Uterus (tissue), 4 donors: ENCODE measurements around the gene HNRNPUL2. TPM values are rescaled to one million over a fixed set of nuclear protein-coding genes. Genes with fewer than 3 reads are reported as not detected.
"Not testable (repeated sequence)": the region's sequence is repeated elsewhere in the genome, so short reads cannot be mapped to it uniquely, and the experiment has no call there.

Source experiments
- DNase-seq, 2 donors: peaks; one replicate each; pipeline ENCODE4 v3.0.0-alpha.2; 2019 to 2020
- H3K27ac ChIP-seq, 2 donors: fragments of 200-600 bp; sonication (generic); 1 replicate in 1 of 2; 2 replicates in 1 of 2; pipeline ENCODE4 v1.5.1; 2016 to 2018
- H3K27me3 ChIP-seq, 2 donors: fragments of 200-600 bp; sonication (generic); one replicate each; pipeline ENCODE4 v1.5.1; 2018 to 2019; ENCODE audit warnings: control low read depth in 1 of 2
- H3K36me3 ChIP-seq, 2 donors: fragments of 200-600 bp; sonication (generic); one replicate each; pipeline ENCODE4 v1.5.1; 2019; ENCODE audit warnings: control low read depth in 1 of 2
- H3K4me1 ChIP-seq, 2 donors: fragments of 200-600 bp; sonication (generic); one replicate each; pipeline ENCODE4 v1.5.1; 2018 to 2019; ENCODE audit warnings: control low read depth in 1 of 2
- H3K4me3 ChIP-seq, 2 donors: fragments of 200-600 bp; sonication (generic); 1 replicate in 1 of 2; 2 replicates in 1 of 2; pipeline ENCODE4 v1.5.1; 2018 to 2019; ENCODE audit warnings: mild to moderate bottlenecking in 1 of 2
- H3K9me3 ChIP-seq, 2 donors: fragments of 200-600 bp; sonication (generic); one replicate each; pipeline ENCODE4 v1.5.1; 2019; ENCODE audit warnings: control low read depth in 1 of 2
- CTCF ChIP-seq, 4 experiments: fragments of 200-600 bp in 2 of 4; fragments of 450-650 bp in 2 of 4; sonication (generic) in 2 of 4; IDR thresholded peaks; one replicate each; pipeline ENCODE4 v1.5.1; 2016 to 2019; ENCODE audit warnings: antibody characterized with exemption in 4 of 4, mild to moderate bottlenecking in 2 of 4, moderate library complexity in 1 of 4
- POLR2A ChIP-seq, 2 donors: fragments of 450-650 bp; IDR thresholded peaks; one replicate each; pipeline ENCODE4 v1.6.1; 2016; ENCODE audit warnings: antibody characterized with exemption in 2 of 2, mild to moderate bottlenecking in 1 of 2, moderate library complexity in 1 of 2
- intact Hi-C: fragments of 100-400 bp; cut with DNase I; formaldehyde crosslinking; loops from one replicate; pipeline ENCODE4 v1.15.1; 2023; ENCODE audit warnings: low total_unique reads
- total RNA-seq, 4 donors: library from RNA; depleted of rRNA in 3 of 4; stranded (reverse); fragments of >200 nt in 3 of 4; gene quantifications; one replicate each; pipeline versions ENCODE4 v1.1.0 to v1.2.4, GENCODE V29; 2014 to 2023
- donor health status: DM: yes; HTN: yes; CAD: no.

HNRNPUL2 gene
- total RNA-seq, 4 donors from 2014 or later, result 17.7 to 58.3 (median 21.3) TPM

GRCh38 chr11:62732830-62733229 is 5.6 kb upstream of the HNRNPUL2 start:
- DNase-seq, result no peak
- no peak overlapping the region for H3K27ac ChIP-seq
- no peaks in the 10 kb centered on the region for H3K9me3 ChIP-seq
- H3K4me3 ChIP-seq, result no peak overlapping the region
- H3K27me3 ChIP-seq, result no peaks in the 10 kb centered on the region
- no peaks in the 10 kb centered on the region for H3K36me3 ChIP-seq
- TF ChIP-seq CTCF (IDR thresholded peaks at IDR 0.05) (no peak), POLR2A (IDR thresholded peaks at IDR 0.05) (no peak)
- H3K4me1 ChIP-seq, result peaks cover 0 to 13% of the 10 kb centered on the region in 2 donors
- intact Hi-C loops, result no loop called here

- H3K36me3 ChIP-seq, H3K27ac ChIP-seq, intact Hi-C loops, H3K4me3 ChIP-seq, H3K27me3 ChIP-seq, DNase-seq, H3K9me3 ChIP-seq: not testable (repeated sequence)
- peaks cover 10 to 13% of the 10 kb centered on the region in 2 donors for H3K4me1 ChIP-seq
Measured at GRCh38 chr11:62730076-62730475, 2.8 kb upstream of the HNRNPUL2 start.

- peak; percentile 34 to 62 for TF ChIP-seq POLR2A (IDR thresholded peaks at IDR 0.05)
- TF ChIP-seq CTCF (IDR thresholded peaks at IDR 0.05), result no peak
- Histone ChIP-seq H3K4me3 (peak within 1 kb of the TSS; percentile 51 to 74), H3K27me3 (no peaks in the 10 kb centered on the region), H3K9me3 (no peaks in the 10 kb centered on the region), H3K4me1 (peaks cover 12 to 13% of the 10 kb centered on the region in 2 donors), H3K36me3 (no peaks in the 10 kb centered on the region), H3K27ac (peak within 1 kb of the TSS; percentile 87 to 92)
- DNase-seq, result peak; percentile 84 to 90
- intact Hi-C loops, result no loop called here
Measured at GRCh38 chr11:62728171-62728988, 1.1 kb upstream of the HNRNPUL2 start, which contains the start of gene TTC9C. TTC9C (plus strand) TSS chr11:62728486; CDS start chr11:62728849, 363 bp downstream.

- peaks cover 12 to 13% of the 10 kb centered on the region in 2 donors for H3K4me1 ChIP-seq
- peak; percentile 81 to 94 for DNase-seq
- H3K36me3 ChIP-seq, result no peaks in the 10 kb centered on the region
- peak overlapping the region; percentile 87 to 92 for H3K27ac ChIP-seq
- TF ChIP-seq POLR2A (IDR thresholded peaks at IDR 0.05) (no peak), CTCF (IDR thresholded peaks at IDR 0.05) (no peak)
- no peaks in the 10 kb centered on the region for H3K27me3 ChIP-seq
- peak overlapping the region; percentile 51 to 74 for H3K4me3 ChIP-seq
- no peaks in the 10 kb centered on the region for H3K9me3 ChIP-seq
- intact Hi-C loops, result no loop called here
Measured at GRCh38 chr11:62727872-62728170, 564 bp upstream of the HNRNPUL2 start.

GRCh38 chr11:62726915-62727164 is 417 bp downstream of the HNRNPUL2 start:
- Histone ChIP-seq H3K27ac (peak overlapping the region; percentile 87 to 92), H3K4me1 (peaks cover 12 to 13% of the 10 kb centered on the region in 2 donors), H3K9me3 (no peaks in the 10 kb centered on the region), H3K27me3 (no peaks in the 10 kb centered on the region), H3K36me3 (no peaks in the 10 kb centered on the region), H3K4me3 (peak overlapping the region; percentile 51 to 74)
- DNase-seq, result no peak
- TF ChIP-seq POLR2A (IDR thresholded peaks at IDR 0.05) (no peak), CTCF (IDR thresholded peaks at IDR 0.05) (no peak)
- intact Hi-C loops, result no loop called here
